GM19397 (cell line): ENCODE measurements around the gene ZNF385C.
"Not testable (repeated sequence)": the region's sequence is repeated elsewhere in the genome, so short reads cannot be mapped to it uniquely, and the experiment has no call there.

ENCODE experiments used
- ATAC-seq: cut with Tn5 transposase; IDR thresholded peaks from one replicate; pipeline ENCODE4 v1.9.1; 2021; ENCODE audit warnings: mild to moderate bottlenecking, moderate library complexity; ENCODE audit not compliant: unreplicated experiment

Gene ZNF385C, protein sequence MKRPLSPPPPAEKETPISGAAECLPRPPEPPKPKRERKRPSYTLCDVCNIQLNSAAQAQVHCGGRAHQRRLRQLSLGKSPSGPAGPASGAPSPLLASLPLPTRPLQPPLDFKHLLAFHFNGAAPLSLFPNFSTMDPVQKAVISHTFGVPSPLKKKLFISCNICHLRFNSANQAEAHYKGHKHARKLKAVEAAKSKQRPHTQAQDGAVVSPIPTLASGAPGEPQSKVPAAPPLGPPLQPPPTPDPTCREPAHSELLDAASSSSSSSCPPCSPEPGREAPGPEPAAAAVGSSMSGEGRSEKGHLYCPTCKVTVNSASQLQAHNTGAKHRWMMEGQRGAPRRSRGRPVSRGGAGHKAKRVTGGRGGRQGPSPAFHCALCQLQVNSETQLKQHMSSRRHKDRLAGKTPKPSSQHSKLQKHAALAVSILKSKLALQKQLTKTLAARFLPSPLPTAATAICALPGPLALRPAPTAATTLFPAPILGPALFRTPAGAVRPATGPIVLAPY

DNA sequence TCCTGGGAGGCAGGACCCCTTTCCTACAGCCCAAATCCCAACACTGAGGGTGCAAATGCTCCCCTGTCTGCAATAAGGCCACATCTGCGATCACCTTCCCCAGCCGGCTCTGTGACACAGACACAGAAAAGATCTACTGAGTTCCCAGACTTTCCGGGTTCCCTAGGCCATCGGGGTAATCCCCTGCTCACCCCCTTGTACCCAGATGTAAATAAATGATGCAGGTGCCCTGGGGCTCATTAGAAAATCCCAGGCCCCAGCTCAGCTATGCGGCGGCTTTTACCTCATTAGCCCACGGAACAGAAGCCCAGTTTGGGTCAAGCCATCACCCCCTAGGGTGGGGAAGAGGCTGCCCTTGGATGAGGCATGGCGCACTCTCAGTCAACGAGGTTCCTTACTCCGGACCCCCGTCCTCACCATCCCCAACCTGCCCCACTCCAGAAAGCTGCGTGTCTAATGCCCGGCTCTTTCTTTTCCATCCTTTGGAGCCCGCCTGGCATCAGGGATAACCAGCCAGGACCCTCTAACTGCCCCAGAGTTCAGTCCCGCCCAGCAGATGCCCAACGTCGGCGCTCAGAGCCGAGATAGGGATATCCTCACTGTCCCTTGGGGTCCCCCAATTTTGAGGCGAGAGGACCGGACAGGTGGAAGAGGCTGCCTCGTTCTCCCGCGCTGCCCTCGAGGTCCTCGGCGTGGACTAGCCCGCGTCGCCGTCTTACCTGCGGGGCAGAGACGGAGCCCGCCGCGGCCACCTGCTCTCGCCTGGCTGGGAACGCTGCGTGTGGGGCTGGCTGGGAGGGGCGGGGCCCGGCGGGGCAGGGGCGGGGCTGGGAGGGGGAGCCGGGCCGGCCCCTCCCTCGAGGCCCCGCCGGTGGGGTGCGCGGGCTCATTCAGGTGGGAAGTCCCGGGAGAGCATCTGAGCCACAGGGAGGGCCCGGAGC, at the start of gene ZNF385C:
ZNF385C (minus strand) TSS at position 783 of the 941 bp plus-strand sequence. CDS start 35,417 bp downstream, outside the sequence.
- no peak for ATAC-seq

DNA sequence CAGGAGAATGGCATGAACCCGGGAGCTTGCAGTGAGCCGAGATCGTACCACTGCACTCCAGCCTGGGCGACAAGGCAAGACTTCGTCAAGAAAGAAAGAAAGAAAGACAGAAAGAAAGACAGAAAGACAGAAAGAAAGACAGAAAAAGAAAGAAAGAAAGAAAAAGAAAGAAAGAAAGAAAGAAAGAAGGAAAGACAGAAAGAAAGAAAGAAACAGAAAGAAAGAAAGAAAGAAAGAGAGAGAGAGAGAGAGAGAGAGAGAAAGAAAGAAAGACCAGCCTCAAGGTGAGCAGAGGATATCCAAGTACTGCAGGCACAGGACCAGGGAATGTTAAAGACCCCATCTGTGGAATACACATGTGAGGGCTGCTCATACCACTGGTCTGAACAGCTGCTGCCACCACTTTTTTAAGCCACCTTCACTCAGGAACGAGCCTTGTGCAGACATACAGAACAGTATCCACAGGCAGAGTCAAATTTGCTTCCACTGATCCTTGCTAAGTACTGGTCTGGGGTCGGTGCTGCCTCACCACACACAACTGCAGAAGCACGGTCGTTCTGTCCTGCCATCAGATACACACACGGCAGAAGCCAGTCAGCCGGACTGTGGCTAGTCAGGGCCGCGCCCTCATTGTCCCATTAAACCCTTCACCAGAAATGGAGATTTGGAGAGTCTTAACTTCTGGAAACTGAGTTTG, 48.8 kb upstream of the ZNF385C start:
- ATAC-seq = no peak

DNA sequence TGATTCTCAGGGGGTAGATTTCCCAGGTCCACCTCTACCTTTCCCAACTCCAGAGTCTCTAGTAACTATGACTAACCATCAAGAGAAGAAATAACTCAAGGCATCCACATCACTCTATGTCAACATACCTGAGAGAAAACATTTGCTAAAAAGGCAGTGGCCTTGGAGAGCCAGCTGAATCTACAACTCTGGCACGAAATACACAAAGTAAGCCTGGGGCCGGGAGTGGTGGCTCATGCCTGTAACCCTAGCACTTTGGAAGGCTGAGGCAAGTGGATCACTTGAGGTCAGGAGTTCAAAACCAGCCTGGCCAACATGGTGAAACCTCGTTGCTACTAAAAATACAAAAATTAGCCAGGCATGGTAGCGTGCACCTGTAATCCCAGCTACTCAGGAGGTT, 44.9 kb upstream of the ZNF385C start:
- ATAC-seq = not testable (repeated sequence)

DNA sequence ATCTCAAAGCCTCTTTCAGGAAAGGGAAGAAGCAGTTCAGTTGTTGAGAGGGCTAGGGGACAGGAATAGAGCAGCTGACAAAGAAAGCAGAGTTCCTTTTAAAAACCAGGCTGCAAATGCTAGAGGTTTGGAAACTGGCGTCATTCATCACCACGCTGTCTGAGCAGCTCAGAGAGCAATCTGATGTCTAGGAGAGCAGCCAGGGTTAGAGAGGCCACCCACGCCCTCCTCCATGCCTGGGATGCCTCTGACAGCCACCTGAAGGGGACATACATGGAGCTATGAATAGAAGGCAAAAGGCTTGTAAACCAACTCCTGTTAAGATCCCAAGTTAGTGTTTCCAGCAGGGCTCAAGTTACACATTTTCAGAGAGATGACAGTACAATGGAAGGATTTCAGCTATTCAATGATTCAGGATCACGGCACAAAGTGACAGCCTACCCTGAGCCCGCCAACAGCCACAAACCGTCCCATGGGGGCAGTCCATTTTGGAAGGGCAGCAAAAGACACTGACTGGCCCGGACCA, 44.2 kb upstream of the ZNF385C start:
- ATAC-seq = no peak

DNA sequence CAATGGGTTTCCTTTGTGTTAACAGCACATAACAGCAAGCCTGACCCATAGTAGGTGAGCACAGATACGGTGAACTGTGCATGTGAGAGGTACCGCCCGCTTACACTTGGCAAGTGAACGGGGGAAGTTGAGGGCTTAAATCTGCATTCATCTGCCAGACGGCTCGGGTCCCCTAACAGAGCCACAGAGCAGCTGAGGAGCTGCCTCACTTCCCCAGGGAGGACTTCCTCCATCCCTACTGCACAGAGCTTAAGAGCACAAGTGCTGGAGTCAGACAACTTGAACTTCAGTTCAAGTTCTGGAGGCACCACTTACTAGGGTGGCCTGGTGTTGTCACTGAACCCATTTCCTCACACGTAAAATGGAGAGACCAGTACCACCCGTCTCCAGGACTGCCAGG, 43.1 kb upstream of the ZNF385C start:
- no peak for ATAC-seq

DNA sequence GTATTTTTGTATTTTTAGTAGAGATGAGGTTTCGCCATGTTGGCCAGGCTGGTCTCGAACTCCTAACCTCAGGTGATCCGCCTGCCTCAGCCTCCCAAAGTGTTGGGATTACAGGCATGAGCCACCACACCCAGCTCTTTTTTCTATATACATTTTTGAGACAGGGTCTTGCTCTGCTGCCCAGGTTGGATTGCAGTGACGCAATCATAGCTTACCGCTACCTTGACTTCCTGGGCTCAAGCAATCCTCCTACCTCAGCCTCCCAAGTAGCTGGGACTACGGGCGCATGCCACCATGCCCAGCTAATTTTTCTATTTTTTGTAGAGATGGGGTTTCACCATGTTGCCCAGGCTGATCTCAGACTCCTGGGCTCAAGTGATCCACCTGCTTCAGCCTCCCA, 42.4 kb upstream of the ZNF385C start:
- not testable (repeated sequence) for ATAC-seq

DNA sequence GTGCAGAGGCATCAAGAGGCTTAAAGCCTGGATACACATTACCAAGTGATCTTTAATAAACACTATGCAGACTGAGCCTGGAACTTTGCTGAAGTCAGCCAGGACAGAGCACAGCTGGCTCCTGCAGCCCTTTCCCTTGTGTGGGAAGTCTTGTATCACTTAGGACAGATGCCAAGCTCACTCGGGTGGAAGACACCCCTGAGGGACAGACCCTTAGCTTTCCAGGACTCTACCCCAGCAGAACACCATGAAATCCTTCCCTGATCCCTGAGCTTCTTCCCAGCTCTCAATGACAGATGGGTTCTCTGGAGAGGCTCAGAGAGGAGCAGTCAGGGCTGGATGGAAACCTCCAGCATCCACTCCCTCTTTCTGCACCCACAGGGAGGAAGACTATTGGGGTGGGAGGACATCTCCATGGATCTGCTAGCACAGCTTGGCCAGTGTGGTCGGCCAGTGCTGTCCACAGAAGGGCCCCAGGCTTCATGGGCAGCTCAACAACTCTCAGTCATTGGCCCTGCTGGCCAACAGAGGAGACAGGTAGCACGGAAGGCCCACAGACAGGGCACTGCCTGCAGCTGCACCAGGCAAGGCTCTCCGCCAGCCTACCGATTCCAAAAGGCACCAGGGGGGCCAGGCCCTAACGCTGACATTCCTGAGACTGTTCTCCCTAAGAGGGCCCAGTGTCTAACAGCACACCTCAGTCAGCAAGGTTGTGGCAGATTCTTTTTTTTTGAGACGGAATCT, 40.6 kb upstream of the ZNF385C start:
- ATAC-seq = no peak

DNA sequence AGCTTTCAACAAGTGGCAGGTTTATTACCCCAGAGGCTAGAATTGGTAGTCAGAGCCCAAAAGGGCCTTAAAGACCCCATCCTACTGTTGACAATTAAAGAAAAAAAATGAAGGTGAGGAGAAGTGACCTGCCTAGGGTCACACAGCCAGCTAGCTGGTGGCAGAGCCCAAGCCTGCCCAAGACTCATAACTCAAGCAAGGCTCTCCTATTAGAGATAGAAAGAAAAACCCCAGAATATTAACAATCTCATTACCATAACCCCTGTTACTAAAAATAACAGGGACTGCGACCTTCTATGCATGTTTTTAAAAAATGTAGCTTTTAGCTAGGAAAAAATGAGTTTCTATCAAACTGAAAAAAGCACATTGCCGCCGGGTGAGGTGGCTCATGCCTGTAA, 38.4 kb upstream of the ZNF385C start:
- no peak for ATAC-seq

DNA sequence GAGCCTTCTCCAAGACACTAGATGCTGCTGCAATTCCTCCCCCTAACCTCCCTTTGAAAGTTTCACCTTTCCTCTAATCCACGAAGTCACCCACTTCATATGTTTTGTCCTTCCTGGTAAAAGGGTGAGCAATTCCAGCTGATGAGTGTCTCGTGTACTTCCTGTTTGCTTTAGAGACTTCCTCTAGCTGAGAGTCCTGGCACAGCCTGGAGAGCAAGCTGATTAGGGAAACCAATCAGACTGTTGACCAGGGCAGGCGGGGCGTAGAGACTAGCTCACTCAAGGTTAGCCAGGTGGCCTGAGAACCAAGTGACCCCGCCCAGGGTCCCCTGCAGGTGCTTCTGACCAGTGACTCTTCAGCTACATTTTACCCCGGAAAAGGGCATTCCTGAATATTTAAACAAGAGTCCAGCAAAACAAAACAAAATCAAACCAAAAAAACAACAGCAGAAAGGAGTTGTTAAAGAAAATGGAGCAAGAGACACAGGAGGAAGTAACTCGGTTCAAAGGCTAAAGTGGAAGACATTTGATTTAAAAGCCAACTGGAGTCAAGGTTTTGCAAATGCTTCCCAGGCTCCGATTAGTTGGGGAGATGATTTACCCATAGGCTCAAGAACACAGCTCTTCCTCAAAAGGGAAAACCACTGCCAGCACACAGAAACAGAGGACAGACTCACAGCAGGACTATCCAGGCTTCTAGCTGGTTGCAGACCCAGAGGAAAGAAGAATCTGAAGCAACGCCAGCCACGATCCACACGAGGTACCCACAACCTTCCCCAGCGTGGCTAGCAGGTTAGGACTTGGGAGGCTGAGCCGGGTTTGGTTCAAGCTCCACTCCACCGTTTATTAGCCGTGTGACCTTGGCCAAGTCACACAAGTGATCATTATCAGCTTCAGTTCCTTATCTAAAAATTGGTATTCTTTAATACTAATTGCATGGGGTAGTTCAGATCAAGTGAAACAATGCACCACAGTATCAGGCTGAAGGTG, 37.7 kb upstream of the ZNF385C start:
- ATAC-seq = no peak

DNA sequence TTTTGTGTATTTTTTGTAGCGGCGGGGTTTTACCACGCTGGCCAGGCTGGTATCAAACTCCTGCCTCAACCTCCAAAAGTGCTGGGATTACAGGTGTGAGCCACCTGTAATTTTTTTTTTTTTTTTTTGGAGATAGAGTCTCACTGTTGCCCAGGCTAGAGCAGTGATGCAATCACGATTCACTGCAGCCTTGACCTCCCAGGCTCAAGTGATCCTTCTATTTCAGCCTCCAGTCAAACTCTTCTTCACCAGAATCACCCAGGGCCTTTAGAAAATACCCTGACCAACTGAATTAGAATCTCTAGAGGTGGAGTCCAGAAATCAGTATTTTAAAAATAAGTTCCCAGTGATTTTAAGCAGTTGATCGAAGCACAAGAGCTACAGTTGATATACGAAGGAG, 36.9 kb upstream of the ZNF385C start:
- no peak for ATAC-seq

DNA sequence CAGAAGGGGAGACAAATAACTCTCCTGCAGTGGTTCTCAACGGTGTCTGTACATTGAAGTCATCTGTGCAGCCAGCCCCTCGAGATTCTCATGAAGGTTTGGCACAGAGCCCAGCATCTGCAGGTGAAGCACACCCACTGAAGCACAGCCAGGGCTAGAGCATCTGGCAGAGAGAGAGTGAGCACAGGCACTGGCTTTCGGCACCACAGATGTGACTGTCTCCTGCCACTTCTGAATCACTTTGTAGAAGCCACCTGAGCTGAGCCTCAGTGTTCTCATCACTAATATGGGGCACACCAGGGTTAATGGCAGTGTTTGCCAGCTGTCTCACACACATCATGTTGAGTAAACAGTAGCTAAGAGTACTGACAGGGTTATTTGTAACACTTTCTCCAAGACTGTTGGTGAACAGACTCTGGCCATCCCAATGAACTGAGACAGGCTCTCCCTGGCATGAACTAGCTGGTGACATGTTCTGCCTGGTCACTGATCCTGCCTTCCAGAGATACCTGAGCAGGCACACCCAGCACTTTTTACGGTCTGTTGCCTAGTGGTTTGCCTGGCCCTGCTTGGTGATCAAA, 35.3 kb upstream of the ZNF385C start:
- ATAC-seq = peak; percentile 78

DNA sequence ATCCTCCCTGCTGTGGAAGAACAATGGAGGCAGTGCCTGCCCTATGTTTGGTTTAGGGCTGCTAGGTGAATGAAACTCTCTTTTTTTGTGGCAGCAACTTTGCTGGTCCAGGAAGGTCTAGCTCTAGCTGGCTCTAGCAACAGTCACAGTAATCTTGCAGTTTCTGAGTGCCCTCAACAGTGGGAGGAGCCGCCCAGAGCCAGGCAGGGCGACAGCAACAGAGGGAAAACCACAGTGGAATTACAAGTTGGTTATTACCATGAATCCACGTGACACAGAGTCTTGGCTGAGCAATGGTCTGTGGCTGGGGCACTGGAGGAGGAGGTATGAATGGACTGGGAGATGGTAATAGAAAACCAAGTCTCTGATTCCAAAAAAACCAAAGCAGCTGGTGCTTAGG, 34.7 kb upstream of the ZNF385C start:
- peak; percentile 24 for ATAC-seq

DNA sequence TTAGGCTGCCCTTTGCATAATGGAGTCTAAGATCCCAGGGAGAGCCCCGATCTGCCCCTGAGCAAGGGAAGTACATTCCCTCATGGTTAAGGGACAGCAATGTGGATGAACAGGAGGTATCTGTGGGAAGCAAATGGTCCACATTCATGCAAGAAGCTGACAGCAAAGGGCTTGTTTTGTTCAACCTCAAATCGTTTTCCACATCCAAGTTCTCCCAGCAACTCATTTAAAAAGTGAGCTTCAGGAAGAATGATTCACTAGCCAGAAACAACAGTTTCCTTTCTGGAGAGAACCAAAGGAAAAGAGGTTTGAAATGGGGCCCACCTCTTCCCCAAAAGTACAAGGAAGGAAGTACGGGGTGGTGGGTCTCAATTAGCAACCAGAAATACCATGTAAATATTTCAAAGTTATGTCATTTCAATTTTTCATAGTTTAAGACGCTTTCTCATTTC, 33.7 kb upstream of the ZNF385C start:
- no peak for ATAC-seq

DNA sequence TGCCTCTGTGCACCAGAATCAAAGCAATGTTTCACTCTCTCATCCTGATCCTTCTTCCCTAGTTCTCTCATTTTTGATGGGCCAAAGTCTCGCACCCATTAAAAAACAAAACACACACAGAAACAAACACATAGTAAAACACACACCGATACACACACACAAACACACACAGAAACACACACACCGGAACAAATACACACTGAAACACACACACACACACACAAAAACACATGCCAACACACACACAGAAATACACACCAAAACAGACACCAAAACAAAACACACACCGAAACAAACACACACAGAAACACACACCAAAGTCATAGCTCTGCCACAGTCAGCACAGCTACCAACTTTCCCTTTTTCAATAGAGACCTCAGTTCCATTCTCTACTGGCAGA, 33.0 kb upstream of the ZNF385C start:
- no peak for ATAC-seq

DNA sequence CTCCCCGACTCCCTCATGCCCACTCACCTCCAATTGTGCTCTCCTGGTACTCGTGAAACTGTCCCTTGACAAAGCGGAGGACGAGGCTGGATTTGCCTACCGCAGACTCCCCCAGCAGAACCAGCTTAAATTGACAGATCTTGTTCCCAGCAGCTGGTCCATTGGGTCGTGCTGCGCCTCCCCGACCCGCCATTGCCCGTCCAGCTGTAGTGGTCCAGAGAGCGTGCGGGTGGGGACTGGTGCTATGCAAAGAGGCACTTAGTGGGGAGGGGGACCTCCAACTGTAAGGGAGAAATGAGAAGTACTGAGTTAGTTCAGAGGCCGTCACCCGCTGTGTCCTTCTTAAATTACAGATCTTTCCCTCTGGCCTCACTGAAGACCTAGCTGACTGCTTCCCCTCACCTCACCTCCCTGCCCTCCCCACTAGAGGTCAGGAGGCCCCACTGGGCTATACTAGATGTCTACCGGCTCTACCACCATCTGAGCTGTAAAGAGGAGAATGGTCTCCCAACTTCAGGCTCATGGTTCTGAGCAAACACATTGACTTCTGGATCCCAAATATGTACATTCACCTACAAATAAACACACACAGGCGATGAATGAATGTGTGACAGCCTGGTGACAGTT, 32.1 kb upstream of the ZNF385C start:
- no peak for ATAC-seq

DNA sequence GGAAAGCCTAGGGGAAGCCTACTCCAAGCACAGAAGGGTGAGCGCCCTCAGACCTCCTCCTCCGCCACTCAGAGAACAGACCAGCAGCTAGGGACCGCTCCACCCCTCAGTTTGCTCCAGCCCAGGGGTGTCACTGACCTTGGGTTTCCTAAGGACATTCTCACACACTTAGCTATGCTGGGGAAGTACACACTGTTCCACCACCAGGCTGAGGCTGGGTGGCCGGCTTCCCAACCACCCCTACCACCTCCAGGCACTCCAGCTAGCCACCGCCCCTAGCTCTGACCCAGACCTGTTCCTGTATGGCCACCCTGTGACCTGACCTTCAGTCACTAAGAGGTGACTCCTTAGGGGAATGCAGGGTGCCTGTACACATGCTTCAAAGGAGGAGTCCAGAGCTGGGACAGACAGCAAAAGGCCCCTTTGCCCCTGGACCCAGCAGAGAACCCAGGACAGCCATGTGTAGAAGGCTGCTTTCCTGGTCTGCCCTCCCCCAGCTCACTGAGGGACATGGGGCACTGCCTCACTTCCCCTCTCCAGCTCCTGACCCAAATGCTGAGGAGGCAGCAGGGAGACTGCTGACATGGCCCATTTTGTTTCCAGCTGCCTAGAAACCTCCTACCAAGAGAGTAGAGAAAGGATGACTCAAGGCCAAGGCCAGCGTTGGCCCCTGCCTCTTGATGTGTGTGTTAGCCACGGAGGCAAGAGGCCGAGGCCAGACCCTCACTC, 31.0 kb upstream of the ZNF385C start:
- no peak for ATAC-seq

DNA sequence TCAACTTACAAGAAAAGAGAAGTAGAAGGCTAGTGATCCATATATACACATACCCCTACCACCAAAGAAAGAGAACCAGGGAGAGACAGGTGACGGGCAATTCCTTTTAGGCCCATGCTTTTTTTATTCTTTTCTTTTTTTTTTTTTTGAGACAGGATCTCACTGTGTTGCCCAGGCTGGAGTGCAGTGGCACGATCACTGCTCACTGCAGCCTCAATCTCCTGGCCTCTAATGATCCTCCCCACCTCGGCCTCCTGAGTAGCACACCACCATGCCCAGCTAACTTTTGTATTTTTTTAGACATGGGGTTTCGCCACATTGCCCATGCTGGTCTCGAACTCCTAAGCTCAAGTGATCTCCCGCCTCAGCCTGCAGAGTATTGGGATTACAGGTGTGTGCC, 29.1 kb upstream of the ZNF385C start:
- ATAC-seq = no peak
